HG02642 (cell line): Measurements from ENCODE around the gene BMF.
"Not testable (repeated sequence)": the region's sequence is repeated elsewhere in the genome, so short reads cannot be mapped to it uniquely, and the experiment has no call there.

Source experiments
- ATAC-seq: cut with Tn5 transposase; IDR thresholded peaks from one replicate; pipeline ENCODE4 v1.9.1; 2021; ENCODE audit warnings: mild to moderate bottlenecking; ENCODE audit not compliant: unreplicated experiment, poor library complexity

BMF gene

DNA sequence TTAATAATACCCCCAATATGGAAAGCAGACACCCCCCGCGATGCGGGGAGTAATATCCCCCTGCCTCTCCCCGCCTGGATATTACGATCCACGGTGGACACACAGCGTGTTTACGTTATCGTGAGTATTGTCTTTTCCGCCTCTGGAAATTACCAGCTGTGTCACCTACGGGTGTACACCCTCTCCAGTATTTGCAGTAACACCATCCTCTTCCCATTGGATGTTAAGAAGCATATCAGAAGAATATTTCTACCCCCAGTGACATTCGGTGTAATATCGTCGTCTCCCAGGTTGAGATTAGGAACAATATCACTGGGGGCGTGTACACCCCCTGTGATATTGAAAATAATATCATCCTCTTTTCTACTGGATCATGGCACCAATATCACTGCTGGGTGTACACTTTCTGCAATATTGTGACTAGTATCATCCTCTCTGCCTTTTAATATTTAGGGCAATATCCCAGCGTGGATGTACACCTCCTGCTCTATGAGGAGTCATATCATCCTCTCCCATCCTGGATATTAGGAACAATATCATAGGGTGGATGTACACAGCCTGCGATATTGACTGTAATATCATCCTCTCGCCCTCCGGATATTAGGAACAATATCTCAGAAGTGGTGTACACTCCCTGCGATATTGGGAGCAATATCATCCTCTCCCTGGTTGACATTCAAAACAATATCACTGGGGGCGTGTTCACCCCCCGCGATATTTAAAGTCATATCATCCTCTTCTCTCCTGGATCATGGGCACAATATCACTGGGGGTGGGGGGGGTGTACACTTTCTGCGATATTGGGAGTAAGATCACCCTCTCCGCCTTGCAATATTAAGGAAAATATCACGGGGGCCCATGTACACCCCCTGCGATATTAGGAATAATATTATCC, 20.3 kb upstream of the BMF start:
- ATAC-seq, result no peak

DNA sequence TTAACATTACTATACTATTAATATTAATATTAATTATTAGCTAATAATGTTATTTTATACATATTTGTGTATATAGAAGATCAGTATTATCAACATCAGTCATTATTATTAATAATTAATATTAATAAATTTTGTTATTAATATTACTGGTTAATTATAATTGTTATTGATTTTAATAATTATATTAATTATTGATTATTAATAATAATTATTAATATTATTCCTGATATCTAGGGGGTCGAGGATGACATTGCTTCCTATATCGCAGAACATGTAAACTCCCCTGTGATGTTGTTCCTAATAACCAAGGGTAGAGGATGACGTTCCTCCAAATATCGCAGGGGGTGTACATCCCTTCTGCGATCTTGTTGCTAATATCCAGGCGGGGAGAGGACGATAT, 17.3 kb upstream of the BMF start:
- ATAC-seq, result no peak

DNA sequence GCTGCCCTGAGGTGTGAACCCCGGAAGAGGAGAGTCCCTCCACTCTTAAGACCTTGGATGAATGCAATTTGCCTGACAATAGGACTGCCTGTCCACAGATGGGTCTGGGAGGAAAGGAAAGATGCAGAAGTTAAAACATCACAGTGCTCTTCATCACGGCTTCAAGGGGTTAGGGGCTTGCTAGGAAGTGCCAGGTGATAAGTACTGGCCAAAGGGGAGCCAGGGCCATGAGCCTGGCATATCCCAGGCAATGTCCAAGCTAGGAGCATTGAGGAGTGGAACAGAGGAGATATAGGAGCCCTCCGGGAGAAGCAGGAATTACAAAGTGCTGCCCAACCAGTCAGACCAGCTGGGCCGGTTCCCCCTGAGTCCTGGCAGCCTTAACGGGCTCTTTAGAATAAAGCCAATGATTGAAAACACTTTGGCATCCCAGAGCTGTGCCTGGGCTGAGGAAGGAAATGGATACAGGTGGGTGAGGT, 16.2 kb upstream of the BMF start:
- not testable (repeated sequence) for ATAC-seq

DNA sequence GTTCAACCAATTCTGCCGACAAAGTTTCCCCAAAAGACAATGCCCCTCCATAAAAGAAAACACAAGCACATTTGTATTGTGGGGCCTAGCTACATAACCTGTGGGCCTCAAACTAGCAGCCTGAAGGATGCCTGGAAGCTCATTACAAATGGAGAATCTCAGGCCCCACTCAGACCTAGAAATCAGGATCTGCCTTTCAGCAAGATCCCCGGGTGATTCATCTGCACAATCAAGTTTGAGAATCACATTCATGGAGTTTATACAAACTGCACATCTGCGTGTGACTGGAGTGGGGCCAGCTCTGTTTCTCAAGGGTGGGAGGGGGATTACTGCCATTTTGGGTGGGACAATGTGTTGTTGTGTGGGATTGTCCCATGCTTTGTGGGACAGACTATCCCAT, 15.7 kb upstream of the BMF start:
- not testable (repeated sequence) for ATAC-seq

DNA sequence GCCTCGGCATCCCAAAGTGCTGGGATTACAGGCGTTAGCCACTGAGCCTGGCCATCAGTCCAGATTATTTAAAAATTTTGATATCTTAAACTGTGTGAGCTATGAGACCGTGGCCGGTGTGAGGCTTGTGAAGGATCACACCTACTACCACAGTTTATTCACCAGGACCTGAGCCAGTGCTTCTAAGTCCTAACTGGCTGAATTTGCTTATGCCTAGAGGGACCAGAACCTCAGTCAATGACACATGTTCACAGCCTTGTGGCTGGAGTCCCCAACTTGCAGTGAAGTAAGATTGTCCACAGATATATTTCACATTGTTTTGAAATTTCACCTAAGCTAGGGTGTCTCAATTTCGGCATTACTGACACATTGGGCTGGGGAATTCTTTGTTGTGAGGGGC, 15.2 kb upstream of the BMF start:
- ATAC-seq, result not testable (repeated sequence)

DNA sequence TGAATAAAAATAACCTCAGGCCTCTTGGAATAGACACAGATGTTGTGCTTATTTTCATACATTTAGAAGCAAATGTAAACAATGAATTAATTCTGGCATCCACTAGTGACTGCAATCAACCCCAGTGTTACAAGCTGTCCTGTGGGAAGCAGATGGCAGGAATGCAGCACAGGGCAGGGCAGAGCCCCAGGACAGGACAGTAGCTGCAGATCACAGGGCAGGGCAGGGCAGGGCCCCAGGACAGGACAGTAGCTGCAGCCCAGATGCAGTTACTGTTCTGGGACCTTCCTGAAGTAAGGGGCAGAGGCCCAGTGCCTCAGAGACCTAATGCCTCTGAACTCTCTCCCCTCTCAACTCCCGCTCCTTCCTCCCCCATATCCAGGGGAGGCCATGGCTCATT, 14.3 kb upstream of the BMF start:
- not testable (repeated sequence) for ATAC-seq

DNA sequence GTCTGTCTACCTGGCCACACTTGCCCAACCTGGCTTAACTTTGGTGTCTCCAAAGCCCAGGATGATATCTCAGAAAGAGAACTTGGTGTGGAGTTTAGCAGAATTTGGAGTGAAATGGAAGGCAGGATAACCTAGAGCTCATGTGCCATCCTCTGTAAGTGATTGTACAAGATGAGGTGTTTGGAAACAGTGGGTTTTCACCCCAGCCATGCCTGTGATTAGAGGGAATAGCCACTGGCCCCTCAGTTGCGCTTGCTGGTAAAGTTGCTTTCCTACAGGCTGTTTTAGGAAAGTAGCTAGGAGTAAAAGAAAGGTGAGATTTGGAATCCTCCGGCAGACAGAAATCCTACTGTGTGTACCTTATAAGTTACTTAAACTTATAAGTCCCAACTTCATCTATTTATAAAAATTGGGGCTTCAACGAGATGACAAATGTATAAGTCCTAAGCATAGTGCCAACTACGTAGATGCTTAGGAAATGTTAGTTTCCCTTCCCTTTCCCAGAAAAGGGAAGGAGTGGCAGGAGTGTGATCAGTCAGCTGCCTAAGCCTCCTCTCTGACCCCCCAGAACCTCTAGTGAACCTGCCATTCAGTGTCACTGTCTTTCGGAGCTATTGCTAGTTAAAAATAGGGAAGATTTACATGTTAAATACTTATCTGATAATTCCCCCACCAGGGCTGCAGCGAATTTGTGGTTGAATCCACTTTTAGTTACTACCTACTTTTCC, 13.4 kb upstream of the BMF start:
- no peak for ATAC-seq

DNA sequence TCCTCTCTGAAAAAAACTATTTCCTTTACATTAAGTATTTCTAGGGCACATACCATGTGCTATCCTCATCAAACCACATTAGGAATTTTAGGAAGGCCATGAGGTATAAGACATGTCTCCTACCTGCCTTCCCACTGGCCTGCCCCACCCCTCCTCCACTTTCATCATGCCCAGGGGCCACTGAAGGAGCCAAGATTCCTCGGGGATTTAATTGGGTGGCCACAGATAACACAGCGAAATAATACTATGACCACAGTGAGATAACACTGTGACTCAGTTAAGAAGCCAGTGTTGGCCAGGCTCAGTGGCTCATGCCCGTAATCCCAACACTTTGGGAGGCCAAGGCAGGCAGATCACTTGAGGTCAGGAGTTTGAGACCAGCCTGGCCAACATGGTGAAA, 9.8 kb upstream of the BMF start:
- no peak for ATAC-seq

DNA sequence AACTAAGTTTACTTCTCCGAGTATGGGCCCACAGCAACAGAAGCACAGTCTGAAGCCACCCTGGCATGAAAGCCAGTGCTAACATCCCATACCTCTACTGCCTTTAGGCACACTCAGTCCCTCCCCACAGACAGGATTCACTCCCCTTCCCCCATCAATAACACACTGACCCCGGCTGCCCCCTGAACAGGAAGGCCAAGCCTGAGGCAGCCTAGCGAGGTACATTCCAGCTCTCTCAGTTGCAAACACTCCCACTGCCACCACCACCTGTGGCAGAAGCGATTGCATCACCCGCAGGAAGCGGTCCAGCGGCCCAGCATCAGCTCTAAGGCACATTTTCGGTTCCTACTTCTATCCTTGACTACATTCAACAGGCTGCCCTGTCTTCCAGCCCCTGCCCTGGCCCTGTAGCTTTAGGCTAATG, 7.0 kb upstream of the BMF start:
- peak; percentile 90 for ATAC-seq

DNA sequence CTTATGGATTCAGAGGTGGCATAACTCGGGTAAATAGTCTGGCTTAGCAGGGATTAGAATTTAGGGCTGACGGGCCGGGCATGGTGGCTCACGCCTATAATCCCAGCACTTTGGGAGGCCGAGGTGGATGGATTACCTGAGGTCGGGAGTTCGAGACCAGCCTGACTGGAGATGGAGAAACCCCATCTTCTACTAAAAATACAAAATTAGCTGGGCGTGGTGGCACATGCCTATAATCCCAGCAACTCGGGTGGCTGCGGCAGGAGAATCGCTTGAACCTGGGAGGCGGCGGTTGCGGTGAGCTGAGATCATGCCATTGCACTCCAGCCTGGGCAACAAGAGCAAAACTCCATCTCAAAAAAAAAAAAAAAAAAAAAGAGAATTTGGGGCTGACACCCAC, 6.4 kb upstream of the BMF start:
- not testable (repeated sequence) for ATAC-seq

DNA sequence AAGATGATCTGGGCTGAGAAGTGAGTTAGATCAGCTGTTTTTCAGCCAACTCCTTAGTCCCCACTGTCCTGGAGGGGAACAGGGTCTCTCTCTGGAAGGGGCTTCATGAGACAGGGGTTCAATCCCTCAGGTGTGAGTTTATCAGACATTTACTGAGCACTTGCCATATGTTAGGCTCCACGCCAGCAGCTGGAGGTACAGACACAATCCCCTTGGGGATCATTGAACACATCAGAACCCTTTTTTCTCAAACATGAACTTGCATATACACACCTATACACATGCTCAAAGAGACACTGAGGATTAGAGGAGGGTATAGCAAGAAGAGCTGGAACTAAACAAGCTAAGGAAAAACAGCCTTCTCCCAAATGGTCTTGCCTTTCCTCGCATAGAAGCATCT, 5.5 kb upstream of the BMF start:
- no peak for ATAC-seq

DNA sequence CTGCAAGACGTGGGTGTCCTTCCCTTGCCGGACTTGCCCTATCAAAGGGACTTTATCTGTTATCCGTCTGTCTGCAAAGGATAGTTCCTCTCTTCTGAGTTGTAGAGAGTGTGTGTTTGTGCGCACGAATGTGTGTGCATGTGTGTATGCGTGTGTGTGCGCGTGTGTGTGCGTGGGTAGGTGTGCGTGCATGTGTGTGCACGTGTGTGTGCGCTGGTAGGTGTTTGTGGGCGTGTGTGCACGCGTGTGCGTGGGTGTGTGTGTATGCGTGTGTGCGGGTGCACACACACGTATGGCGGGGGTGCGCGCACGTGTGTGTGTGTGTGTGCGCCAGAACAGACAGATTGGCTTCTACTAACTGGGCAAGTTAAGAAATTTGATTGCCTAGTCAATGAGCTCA, 4.1 kb upstream of the BMF start:
- ATAC-seq, result no peak

DNA sequence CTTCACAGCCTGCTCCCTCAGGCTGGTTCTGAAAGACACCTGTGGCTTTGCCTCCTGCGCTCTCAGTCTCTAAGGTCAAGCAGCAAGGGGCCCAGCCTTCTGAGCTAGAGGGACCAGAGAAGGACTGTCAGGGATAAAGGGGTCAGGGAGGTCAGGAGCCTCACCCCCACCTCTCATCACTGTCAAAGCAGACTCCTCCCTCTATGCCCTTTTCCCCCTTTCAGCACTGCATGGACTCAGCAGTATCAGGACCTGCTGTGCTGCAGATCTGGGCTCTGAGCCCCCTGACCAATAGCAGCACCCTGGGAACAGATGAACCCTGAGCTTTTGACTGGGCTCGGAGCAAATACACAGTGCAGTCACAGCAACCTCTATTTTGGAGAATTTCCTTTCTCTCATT, 3.2 kb upstream of the BMF start:
- no peak for ATAC-seq

DNA sequence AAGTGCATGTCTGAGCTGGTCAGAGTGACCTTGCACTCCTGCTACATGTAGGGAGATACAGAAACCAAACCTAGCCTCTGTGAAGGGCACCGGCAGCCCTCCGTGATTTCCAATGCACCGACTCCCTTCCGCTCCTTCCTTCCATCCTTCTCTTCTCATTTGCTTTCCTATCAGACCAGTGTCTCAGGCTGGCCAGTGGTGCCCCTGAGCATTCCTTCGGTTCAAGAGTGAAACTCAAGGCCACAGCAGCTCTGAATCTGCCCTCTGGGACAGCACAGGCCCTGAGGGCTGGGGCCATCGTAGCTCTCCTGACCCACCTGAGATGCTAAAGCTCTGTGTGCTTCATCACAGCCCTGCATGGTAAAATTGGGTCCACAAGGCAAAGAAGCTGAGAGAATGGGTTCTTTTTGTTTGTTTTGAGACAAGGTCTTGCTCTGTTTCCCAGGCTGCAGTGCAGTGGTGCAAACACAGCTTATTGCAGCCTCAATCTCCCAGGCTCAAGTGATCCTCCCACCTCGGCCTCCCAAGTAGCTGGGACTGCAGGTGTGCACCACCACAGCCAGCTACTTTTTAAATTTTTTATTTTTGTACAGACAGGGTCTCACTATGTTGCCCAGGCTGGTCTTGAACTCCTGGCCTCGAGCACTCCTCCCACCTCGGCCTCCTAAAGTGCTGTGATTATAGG, 2.3 kb upstream of the BMF start:
- ATAC-seq, result no peak

DNA sequence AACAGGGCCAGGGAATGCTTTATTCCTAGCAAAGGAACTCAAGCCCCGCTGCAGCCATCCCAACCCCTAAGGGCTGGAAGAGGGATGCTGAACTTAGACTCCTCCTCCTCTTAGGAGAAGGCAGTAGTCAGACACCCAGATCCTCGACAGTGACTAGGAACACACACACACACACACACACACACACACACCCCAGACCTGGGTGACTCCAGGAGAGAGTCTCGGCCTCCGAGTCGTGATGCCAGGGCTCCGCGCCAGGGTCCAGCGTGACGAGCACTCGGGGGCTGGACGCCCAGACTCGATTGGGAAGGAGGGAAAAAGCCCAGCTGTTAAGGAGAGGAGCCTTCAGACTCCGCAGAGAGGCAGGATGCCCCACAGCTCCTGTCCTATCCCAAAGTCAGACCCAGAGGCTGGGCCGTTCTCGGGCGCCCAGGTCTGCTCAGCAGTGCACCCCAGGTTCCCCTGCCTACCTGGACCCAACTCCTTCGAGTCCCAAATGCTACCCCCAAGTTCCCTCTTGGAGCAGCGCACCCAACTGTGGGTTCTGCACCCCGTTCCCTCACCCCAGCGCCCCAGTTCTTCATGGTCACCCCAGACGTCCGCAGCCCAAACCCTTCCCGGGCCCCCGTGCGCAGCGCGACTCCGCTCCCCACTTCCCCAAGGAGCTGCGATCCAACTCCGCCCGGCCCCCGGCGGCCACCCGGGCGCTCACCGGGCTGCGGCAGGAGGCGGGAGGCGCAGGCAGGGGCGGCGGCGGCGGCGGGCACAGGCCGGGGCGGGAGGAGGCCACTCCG, 421 bp downstream of the BMF start:
- ATAC-seq, result peak; percentile 2

DNA sequence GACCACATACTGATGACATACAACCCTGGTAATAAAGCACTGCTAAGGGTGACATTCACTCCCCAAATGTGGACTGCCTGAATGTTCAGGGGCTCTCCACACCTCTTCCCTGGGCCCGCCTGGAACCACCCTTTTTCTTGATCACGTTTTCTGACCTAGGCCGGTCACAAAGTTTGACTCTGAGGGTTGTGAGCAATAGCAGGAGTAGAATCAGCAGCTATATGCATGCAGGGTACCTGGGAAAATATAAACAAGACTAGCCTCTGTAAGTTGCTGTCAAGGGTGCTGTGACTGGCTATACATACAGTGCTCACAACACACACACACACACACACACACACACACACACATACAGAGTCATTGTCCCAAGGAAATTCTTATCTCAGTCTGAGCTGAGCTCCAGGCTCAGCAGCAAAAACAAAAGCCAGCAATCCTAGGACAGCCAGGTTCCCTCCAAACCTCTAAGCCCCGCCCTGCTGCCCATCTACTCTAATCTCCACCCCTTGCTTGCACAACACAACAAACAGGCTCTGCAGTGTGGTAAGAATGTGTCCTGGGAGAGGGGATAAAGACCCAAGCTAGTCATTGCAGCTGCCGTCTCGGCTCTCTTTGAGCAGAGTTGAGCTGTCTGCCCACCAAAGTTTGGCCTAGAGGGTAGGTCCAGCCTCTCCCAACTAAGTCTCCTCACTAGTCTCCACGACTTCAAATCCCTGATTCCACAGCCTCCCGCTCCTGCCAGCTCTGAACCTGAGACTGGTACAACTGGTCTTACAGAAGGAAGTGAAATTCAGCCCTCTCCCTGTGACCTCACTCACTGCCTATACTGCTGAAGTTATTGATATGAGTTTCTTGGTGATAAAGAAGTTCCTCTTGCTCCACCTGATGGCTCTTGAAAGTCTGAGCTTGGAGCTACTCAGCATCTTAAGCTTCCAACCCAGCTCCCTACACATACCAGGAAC, 2.2 kb downstream of the BMF start:
- ATAC-seq, result peak; percentile 27

DNA sequence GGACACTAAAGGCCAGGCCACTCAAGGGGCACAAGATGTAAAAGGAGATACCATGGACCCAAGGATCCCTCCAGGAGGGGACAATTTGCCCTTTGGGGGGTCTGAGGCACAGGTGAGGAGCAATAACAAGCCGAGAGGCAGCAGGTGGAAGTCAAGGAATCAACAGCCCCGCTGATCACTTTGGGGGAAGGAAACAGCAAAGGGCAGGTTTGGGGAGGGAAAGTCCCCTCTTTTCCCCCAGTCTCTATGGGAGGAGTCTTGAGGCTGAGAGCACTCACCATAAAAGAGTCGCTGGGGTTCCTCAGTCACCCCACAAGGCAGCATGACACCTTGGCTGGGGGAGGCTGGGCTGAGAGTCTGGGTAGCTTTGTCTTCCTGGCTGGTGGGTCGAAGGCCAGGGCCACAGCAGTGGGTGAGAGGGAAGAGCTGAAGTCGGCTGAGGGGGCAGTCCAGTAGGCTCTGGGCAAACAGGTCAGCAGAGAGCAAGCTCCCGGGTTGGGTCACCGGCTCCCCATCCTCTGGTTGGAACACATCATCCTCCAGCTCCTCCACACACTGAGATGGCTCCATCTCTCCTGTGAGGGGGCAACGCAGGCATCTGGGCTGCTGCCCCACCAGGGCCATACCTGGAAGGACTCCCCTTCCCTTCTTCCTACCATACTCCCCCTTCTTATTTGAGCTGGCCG, 3.0 kb downstream of the BMF start:
- ATAC-seq, result peak; percentile 13

DNA sequence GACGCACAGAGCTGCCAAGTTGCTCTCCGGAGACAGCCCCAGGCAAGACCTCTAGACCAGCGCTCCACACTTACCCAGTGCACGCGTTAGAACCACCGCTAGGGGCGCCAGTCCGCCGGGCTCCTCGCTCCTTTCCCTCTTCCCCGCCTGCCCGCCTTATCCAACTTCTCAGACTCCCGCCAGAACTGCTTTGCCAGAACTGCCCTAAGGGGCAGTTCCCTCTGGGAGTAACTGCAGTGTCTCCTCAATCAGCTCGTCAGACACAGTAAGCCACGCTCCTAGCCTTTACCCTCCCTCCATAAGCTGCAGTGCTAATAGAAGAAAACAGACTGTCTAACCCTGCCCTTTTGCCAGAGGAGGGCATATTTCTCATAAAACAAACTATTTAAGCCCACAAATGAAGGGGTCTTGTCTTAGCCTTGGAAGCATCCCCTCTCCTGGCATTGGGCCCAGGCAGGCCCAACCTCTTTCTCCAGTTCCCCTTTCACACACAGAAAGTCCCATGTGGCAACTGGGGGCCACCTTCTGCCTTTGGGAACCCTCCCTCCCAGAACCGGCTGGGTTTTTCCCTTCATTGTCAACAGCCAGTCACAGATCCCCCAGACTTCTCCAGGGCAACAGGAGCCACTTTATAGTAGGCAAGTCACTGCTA, 3.7 kb downstream of the BMF start:
- peak; percentile 31 for ATAC-seq
